NCI-H128 (cell line): Measurements from ENCODE around the gene ANKMY1.

Experiments used
- DNase-seq: peaks from one replicate; lab custom pipeline; 2025; ENCODE audit not compliant: unreplicated experiment; lab: John Stamatoyannopoulos, UW

Gene ANKMY1

GRCh38 chr2:240450532-240451107 lies 107.2 kb downstream of the ANKMY1 start:
- DNase-seq = no peak

GRCh38 chr2:240449764-240450531 lies 107.8 kb downstream of the ANKMY1 start:
- no peak for DNase-seq

GRCh38 chr2:240448387-240449274 lies 109.2 kb downstream of the ANKMY1 start:
- DNase-seq = no peak

GRCh38 chr2:240447934-240448333 lies 109.9 kb downstream of the ANKMY1 start:
- DNase-seq = no peak

- no peak for DNase-seq
Observed at GRCh38 chr2:240447331-240447730, 110.5 kb downstream of the ANKMY1 start.

- no peak for DNase-seq
Observed at GRCh38 chr2:240446664-240447175, 111.1 kb downstream of the ANKMY1 start.

- no peak for DNase-seq
Observed at GRCh38 chr2:240445961-240446663, 111.7 kb downstream of the ANKMY1 start.

GRCh38 chr2:240444464-240444863 lies 113.3 kb downstream of the ANKMY1 start:
- DNase-seq = no peak

GRCh38 chr2:240443891-240444301 lies 113.9 kb downstream of the ANKMY1 start:
- DNase-seq = no peak

- DNase-seq = no peak
Observed at GRCh38 chr2:240442891-240443715, 114.7 kb downstream of the ANKMY1 start.

GRCh38 chr2:240441993-240442411 lies 115.8 kb downstream of the ANKMY1 start:
- DNase-seq = no peak

- DNase-seq = no peak
Observed at GRCh38 chr2:240441326-240441992, 116.3 kb downstream of the ANKMY1 start.

GRCh38 chr2:240440704-240441320 lies 117.0 kb downstream of the ANKMY1 start:
- DNase-seq = no peak

GRCh38 chr2:240440251-240440650 lies 117.5 kb downstream of the ANKMY1 start:
- no peak for DNase-seq

- no peak for DNase-seq
Observed at GRCh38 chr2:240439698-240440151, 118.1 kb downstream of the ANKMY1 start.

GRCh38 chr2:240438810-240439697 lies 118.7 kb downstream of the ANKMY1 start:
- DNase-seq = no peak

- DNase-seq = no peak
Observed at GRCh38 chr2:240437861-240438809, 119.7 kb downstream of the ANKMY1 start.
